ENCODE results near the gene CALHM5. TPM values are rescaled to one million over a fixed set of nuclear protein-coding genes. Genes with fewer than 3 reads are reported as not detected.

Gene CALHM5
- total and polyA plus RNA-seq, 9 of the 15 experiments (the other 6 are each of a cell fraction or from before 2014, with no cell fraction given): under 0.01 to 0.05 (median 0.02) TPM; not detected in 2

DNA sequence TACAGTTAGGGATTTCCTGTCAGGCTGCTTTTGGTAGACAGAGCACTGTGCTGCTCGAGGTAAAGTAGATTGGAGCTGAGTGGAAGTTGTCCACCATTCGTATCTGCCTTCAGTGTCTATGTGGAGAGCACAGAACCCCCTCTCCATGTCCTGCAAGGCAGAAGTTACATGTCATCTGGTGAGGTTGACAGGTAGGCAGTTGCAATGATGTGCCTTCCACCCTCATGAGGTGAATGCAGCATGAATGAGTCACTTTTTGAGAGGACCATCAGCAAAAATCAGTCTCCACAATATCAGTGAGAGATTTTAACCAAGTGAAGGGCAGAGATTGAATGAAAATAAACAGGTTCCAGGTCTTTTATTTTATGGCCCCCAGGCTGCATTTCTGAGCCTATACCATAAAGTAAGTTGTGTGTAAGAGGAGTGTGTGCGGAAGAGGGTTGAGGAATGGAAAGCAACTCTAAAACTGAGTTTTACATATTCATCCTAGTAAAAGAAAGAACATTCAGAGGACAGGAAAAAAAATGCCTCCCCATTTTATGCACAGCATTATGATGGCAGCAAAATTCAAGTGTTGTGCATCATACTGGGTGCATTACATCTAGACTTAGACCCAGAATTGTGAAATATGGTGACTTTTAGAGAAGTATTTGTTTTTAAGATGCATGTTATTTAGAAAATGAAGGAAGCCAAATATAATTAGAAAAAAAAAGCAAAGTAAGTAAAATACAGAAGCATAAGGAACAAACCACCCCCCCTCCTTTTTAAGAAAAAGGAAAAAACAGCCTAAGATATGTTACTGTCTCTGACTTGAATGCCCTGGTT, 18.2 kb downstream of the CALHM5 start:
- no peaks in the 10 kb centered on the region for H3K36me3 ChIP-seq (ENCODE audit: control insufficient read depth, insufficient read depth, low read length)
- no TSS peak for BruUV-seq (replicated peaks)
- ChIA-PET POLR2A (no interaction called here), CTCF (ENCODE audit: low intra/inter-chr PET ratio) (interaction anchor here (0.5 to 1.6 kb wide), 2 partner anchors 159 to 242 kb away, joined by 3 to 4 read pairs; no protein-coding TSS in a partner anchor)
- in situ Hi-C loops (cut with MboI): loop anchor here (10.0 kb wide), 1 partner anchor 265 kb away; no protein-coding TSS in a partner anchor
- peaks cover 0 to 4% of the 10 kb centered on the region in 2 experiments; a peak in 2 of 5 replicates for H3K27me3 ChIP-seq (ENCODE audit: control insufficient read depth in 2 of 2, insufficient read depth in 2 of 2, low read length in 2 of 2)
- no peak overlapping the region for H3K4me2 ChIP-seq (ENCODE audit: insufficient read depth, low read length)
- H3K9me3 ChIP-seq (replicated peaks; ENCODE audit: control insufficient read depth, insufficient read depth, low read depth, low read length): no peaks in the 10 kb centered on the region
- no peak overlapping the region for H3K27ac ChIP-seq (ENCODE audit: extremely low read depth, low read depth, low read length)
- no peaks in the 10 kb centered on the region for H3K79me2 ChIP-seq (ENCODE audit: control insufficient read depth, insufficient read depth, low read length)
- no peak for FAIRE-seq
- no peak overlapping the region for H2AFZ ChIP-seq (ENCODE audit: low read depth, low read length)
- DNase-seq (ENCODE audit: extremely low read depth in 1 of 4, low spot score in 3 of 4): no peak
- no peak overlapping the region for H3K4me3 ChIP-seq
- TF ChIP-seq KDM1A (IDR thresholded peaks at IDR 0.05) (peak in 1 of 2 experiments; percentile 28; a peak in 2 of 4 replicates), ASH1L (IDR thresholded peaks at IDR 0.05; ENCODE audit: borderline replicate concordance, low read depth, partially characterized antibody) (no peak)
- WGBS (ENCODE audit: insufficient coverage, low coverage, missing lambda C conversion rate): 4% methylated on average over 3 of the region's 3 CpGs
- intact Hi-C loops (cut with micrococcal nuclease): no loop called here
- peaks cover 0 to 2% of the 10 kb centered on the region in 2 experiments; a peak in 1 of 5 replicates for H3K4me1 ChIP-seq (replicated peaks in 1 of 2; ENCODE audit: control insufficient read depth in 2 of 2, insufficient read depth in 2 of 2, low read length in 2 of 2)
- ATAC-seq: no peak
- no peaks in the 10 kb centered on the region for H3K9me1 ChIP-seq (ENCODE audit: control insufficient read depth, insufficient read depth, low read length)
- H3K9ac ChIP-seq (ENCODE audit: insufficient read depth in 1 of 2, low read depth in 2 of 2, low read length in 2 of 2): no peak overlapping the region
- H4K20me1 ChIP-seq (replicated peaks; ENCODE audit: control insufficient read depth, insufficient read depth, low read length): no peaks in the 10 kb centered on the region

- DNase-seq (ENCODE audit: extremely low read depth in 1 of 4, low spot score in 3 of 4) (no peak), FAIRE-seq (no peak), ATAC-seq (no peak)
- H3K79me2 ChIP-seq (ENCODE audit: control insufficient read depth, insufficient read depth, low read length): no peaks in the 10 kb centered on the region
- no peaks in the 10 kb centered on the region for H3K9me1 ChIP-seq (ENCODE audit: control insufficient read depth, insufficient read depth, low read length)
- intact Hi-C loops (cut with micrococcal nuclease): no loop called here
- H3K36me3 ChIP-seq (ENCODE audit: control insufficient read depth, insufficient read depth, low read length): no peaks in the 10 kb centered on the region
- H3K4me3 ChIP-seq: no peak overlapping the region
- 4% methylated on average over 2 of the region's 2 CpGs for WGBS (ENCODE audit: insufficient coverage, low coverage, missing lambda C conversion rate)
- peaks cover 0 to 4% of the 10 kb centered on the region in 2 experiments; a peak in 2 of 5 replicates for H3K27me3 ChIP-seq (ENCODE audit: control insufficient read depth in 2 of 2, insufficient read depth in 2 of 2, low read length in 2 of 2)
- no peak overlapping the region for H2AFZ ChIP-seq (ENCODE audit: low read depth, low read length)
- in situ Hi-C loops (cut with MboI): loop anchor here (10.0 kb wide), 1 partner anchor 266 kb away; no protein-coding TSS in a partner anchor
- POLR2A ChIA-PET: no interaction called here
- CTCF ChIA-PET (ENCODE audit: low intra/inter-chr PET ratio): interaction anchor here (1.6 kb wide), 1 partner anchor 243 kb away, joined by 3 read pairs; no protein-coding TSS in a partner anchor
- no peak overlapping the region for H3K27ac ChIP-seq (ENCODE audit: extremely low read depth, low read depth, low read length)
- BruUV-seq (replicated peaks): no TSS peak
- H3K4me1 ChIP-seq (replicated peaks in 1 of 2; ENCODE audit: control insufficient read depth in 2 of 2, insufficient read depth in 2 of 2, low read length in 2 of 2): peaks cover 0 to 2% of the 10 kb centered on the region in 2 experiments; a peak in 1 of 5 replicates
- H3K9ac ChIP-seq (ENCODE audit: insufficient read depth in 1 of 2, low read depth in 2 of 2, low read length in 2 of 2): no peak overlapping the region
- no peaks in the 10 kb centered on the region for H3K9me3 ChIP-seq (replicated peaks; ENCODE audit: control insufficient read depth, insufficient read depth, low read depth, low read length)
- no peak overlapping the region for H3K4me2 ChIP-seq (ENCODE audit: insufficient read depth, low read length)
- no peaks in the 10 kb centered on the region for H4K20me1 ChIP-seq (replicated peaks; ENCODE audit: control insufficient read depth, insufficient read depth, low read length)
- no peak for TF ChIP-seq ZNF445 (CRISPR knock-in tag; IDR thresholded peaks at IDR 0.05; ENCODE audit: low read depth)
- no peak for TF ChIP-seq PRPF4 (IDR thresholded peaks at IDR 0.05; ENCODE audit: insufficient read depth, low read depth, low read length, poor library complexity, severe bottlenecking)
- TF ChIP-seq, protein P1, sequence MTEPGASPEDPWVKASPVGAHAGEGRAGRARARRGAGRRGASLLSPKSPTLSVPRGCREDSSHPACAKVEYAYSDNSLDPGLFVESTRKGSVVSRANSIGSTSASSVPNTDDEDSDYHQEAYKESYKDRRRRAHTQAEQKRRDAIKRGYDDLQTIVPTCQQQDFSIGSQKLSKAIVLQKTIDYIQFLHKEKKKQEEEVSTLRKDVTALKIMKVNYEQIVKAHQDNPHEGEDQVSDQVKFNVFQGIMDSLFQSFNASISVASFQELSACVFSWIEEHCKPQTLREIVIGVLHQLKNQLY (CRISPR knock-in tag; conservative IDR thresholded peaks at IDR 0.05): no peak
- TF ChIP-seq, protein P2, sequence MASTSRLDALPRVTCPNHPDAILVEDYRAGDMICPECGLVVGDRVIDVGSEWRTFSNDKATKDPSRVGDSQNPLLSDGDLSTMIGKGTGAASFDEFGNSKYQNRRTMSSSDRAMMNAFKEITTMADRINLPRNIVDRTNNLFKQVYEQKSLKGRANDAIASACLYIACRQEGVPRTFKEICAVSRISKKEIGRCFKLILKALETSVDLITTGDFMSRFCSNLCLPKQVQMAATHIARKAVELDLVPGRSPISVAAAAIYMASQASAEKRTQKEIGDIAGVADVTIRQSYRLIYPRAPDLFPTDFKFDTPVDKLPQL (IDR thresholded peaks at IDR 0.05; ENCODE audit: extremely low read depth, insufficient read length): no peak
- TF ChIP-seq ZNF274 (IDR thresholded peaks at IDR 0.05; ENCODE audit: borderline replicate concordance, low read depth, low read length): no peak
- TF ChIP-seq POLR2B (IDR thresholded peaks at IDR 0.05; ENCODE audit: low read depth, partially characterized antibody): no peak
- TF ChIP-seq, protein P3, sequence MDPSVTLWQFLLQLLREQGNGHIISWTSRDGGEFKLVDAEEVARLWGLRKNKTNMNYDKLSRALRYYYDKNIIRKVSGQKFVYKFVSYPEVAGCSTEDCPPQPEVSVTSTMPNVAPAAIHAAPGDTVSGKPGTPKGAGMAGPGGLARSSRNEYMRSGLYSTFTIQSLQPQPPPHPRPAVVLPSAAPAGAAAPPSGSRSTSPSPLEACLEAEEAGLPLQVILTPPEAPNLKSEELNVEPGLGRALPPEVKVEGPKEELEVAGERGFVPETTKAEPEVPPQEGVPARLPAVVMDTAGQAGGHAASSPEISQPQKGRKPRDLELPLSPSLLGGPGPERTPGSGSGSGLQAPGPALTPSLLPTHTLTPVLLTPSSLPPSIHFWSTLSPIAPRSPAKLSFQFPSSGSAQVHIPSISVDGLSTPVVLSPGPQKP (CRISPR knock-in tag; IDR thresholded peaks at IDR 0.05): no peak
Observed at GRCh38 chr6:116530436-116530835, 19.0 kb downstream of the CALHM5 start.
